Measurements from ENCODE around the gene OSBPL1A.

GRCh38 chr18:24189664-24190346 is 207.8 kb downstream of the OSBPL1A start:
- no peak for TF ChIP-seq POLR2A (IDR thresholded peaks at IDR 0.05)
- TF ChIP-seq, protein P1, sequence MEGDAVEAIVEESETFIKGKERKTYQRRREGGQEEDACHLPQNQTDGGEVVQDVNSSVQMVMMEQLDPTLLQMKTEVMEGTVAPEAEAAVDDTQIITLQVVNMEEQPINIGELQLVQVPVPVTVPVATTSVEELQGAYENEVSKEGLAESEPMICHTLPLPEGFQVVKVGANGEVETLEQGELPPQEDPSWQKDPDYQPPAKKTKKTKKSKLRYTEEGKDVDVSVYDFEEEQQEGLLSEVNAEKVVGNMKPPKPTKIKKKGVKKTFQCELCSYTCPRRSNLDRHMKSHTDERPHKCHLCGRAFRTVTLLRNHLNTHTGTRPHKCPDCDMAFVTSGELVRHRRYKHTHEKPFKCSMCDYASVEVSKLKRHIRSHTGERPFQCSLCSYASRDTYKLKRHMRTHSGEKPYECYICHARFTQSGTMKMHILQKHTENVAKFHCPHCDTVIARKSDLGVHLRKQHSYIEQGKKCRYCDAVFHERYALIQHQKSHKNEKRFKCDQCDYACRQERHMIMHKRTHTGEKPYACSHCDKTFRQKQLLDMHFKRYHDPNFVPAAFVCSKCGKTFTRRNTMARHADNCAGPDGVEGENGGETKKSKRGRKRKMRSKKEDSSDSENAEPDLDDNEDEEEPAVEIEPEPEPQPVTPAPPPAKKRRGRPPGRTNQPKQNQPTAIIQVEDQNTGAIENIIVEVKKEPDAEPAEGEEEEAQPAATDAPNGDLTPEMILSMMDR (IDR thresholded peaks at IDR 0.05) = no peak

Measured in right lobe of liver (tissue), 4 donors.